Mucosa of rectum (tissue), 2 donors: Measurements from ENCODE around the gene TSKU.

Experiments
- H3K27ac ChIP-seq, 2 donors: one replicate each; pipeline ENCODE4 v1.7.0; 2013; ENCODE audit warnings: inconsistent platforms in 2 of 2, low read depth in 2 of 2, low read length in 2 of 2
- H3K27me3 ChIP-seq, 2 donors: one replicate each; pipeline ENCODE4 v1.7.0; 2013; ENCODE audit warnings: low read length in 2 of 2; ENCODE audit not compliant: control insufficient read depth in 2 of 2, insufficient read depth in 2 of 2
- H3K36me3 ChIP-seq, 2 donors: one replicate each; pipeline ENCODE4 v1.7.0; 2013; ENCODE audit warnings: low read length in 2 of 2; ENCODE audit not compliant: control insufficient read depth in 2 of 2, insufficient read depth in 2 of 2
- H3K4me1 ChIP-seq, 2 donors: one replicate each; pipeline ENCODE4 v1.7.0; 2013; ENCODE audit warnings: low read length in 2 of 2, mild to moderate bottlenecking in 1 of 2; ENCODE audit not compliant: control insufficient read depth in 2 of 2, insufficient read depth in 2 of 2
- H3K4me3 ChIP-seq, 2 donors: one replicate each; pipeline ENCODE4 v1.7.0; 2013; ENCODE audit warnings: low read length in 2 of 2
- H3K9ac ChIP-seq, 2 donors: one replicate each; pipeline ENCODE4 v1.7.0; 2013; ENCODE audit warnings: low read length in 2 of 2, low read depth in 1 of 2, mild to moderate bottlenecking in 1 of 2
- H3K9me3 ChIP-seq, 2 donors: one replicate each; pipeline ENCODE4 v1.7.0; 2013; ENCODE audit warnings: low read length in 2 of 2; ENCODE audit not compliant: control insufficient read depth in 2 of 2
- donor health status: healthy.
- donor health status: Normal muscosa, but diverticular disease.

The TSKU gene

DNA sequence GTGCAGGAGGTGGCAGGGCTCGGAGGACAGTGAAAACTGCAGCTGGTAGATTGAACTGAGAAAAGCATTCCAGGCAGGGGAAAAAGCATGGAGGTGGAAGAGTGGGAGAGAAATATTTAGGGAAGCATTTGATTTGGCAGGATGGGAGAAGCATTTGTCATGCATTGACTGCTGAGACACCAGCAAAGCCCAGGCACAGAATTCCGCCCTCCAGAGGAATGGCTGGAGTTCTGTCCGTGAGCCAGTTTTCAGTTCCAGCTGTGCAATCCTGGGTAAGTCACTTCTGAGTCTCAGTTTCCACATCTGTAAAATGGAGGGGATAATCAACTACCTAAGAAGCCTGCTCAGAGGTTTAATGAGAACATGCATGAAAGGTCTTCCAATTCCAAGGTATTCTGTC lies 4.3 kb upstream of the TSKU start:
- Histone ChIP-seq H3K9ac (no peak overlapping the region), H3K27ac (no peak overlapping the region), H3K36me3 (no peaks in the 10 kb centered on the region), H3K27me3 (no peaks in the 10 kb centered on the region), H3K4me3 (no peak overlapping the region), H3K9me3 (peaks cover 6% of the 10 kb centered on the region in 2 donors), H3K4me1 (peaks cover 18 to 23% of the 10 kb centered on the region in 2 donors)

DNA sequence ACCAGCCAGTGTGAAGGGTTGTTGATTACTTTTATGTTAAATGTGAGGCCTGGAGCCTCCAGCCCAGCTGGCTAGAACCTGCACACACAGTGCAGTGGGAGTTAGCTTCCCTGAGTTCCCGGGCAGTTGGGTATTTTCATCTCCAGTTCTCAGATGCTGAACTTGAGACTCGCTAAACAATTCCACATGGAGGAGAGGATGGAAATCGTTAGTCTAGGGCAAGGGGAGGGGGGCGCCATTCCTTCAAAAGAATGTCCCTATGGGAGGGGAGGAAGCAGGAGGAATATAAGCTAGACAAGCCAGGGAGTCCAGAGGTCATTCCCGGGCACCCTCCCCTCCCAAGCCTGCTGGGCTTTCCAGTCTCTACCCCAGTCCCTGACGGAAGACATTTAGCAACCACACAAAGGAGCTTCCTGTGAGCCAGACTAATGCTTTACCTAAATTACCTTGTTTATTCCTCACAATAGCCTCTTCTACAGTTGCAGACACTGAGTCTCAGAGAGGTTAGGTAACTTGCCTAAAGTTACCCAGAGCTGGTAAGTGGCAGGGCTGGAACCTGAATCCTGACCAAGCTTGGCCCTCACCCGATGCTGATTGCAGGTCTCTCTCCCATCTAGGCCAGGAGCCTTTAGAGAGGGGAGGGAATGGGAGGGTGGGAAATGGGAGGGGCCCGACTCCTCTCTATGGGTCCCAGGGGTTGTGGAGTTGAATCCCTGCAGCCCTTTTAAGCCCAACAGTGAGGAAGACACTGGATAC lies 1.9 kb upstream of the TSKU start:
- peak overlapping the region; percentile 85 to 93 for H3K27ac ChIP-seq
- H3K4me1 ChIP-seq, result peaks cover 32 to 33% of the 10 kb centered on the region in 2 donors
- peaks cover 6% of the 10 kb centered on the region in 2 donors for H3K9me3 ChIP-seq
- H3K36me3 ChIP-seq, result no peaks in the 10 kb centered on the region
- H3K9ac ChIP-seq, result peak overlapping the region; percentile 58
- H3K27me3 ChIP-seq, result no peaks in the 10 kb centered on the region
- peak overlapping the region; percentile 71 to 77 for H3K4me3 ChIP-seq

DNA sequence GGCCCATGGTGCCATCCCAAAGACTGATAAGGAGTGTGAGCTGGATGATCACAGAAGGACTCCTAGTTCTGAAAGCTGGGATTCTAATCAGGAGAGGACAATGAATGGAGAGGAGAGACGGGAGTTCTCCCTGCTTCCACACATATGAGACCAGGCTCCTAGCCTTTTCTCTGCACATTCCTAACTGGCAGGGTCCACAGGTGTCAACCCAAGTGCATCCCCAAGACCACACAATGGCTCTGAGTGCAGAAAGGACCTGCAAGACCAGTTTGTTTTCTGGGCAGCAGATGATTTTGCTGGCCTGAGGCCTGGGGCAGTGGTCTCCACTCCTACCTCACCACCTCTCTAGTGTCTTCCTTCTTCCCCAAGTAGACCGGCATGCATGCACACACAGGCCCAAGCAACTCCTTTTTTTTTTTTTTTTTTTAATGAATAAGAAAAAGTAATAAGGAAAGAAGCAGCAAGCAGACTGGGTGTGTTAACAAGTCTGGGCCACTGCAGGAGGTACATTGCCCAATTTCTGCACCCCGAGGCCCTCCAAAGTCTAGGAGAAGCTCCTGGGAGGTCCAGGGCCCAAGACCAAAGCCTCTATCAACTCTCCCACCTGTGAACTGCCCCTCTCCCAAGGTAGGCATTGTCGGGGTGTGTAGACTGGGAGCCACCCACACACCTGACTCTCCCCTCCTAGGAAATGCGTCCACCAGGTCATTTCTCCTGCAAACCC lies 1.2 kb upstream of the TSKU start:
- H3K4me3 ChIP-seq, result peak overlapping the region; percentile 71 to 77
- peak overlapping the region; percentile 85 to 93 for H3K27ac ChIP-seq
- peaks cover 33 to 34% of the 10 kb centered on the region in 2 donors for H3K4me1 ChIP-seq

DNA sequence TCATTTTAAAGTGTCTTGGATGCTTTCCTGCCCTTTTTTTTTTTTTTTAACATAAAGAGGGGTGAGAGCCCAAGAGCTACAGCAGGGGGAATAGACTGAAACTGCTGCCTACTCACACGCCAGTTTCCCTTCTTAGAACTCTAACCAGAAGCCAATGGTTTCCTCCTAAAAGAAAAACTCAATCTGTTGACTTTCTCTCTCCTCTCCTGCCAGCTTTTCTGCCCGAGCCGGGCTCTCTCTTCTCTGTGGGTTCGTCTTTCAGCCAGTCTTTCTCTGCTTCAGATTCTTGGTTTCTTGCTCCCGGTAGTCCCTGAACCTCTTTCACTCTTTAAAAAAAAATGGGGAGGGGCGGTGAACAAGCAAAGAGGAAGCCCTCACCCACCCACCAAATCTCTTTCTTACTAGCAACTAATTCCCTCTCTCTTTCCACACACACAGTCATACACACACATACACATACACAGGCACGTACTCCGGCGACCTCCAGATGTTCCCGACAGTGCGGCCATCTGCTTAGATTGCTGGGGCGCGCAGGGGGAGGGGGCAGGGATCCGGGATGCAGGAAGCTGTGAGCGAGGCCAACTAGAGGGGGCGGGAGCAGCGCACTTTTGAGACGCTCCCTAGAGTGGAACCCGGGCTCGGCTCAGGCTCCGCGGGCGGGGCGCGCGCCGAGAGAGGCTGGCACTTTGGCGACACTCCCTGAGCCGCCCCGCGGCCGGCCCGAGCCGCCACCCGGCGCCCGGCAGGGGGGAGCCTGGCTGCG lies 444 bp upstream of the TSKU start:
- Histone ChIP-seq H3K4me1 (peaks cover 34 to 41% of the 10 kb centered on the region in 2 donors), H3K36me3 (no peaks in the 10 kb centered on the region), H3K9ac (peak overlapping the region; percentile 66 to 86), H3K27ac (peak overlapping the region; percentile 85 to 93), H3K27me3 (no peaks in the 10 kb centered on the region), H3K4me3 (peak overlapping the region; percentile 85 to 87), H3K9me3 (no peaks in the 10 kb centered on the region)

More for the DNA sequence above, 1.2 kb upstream of the TSKU start:
- no peaks in the 10 kb centered on the region for H3K9me3 ChIP-seq
- H3K36me3 ChIP-seq, result no peaks in the 10 kb centered on the region
- no peaks in the 10 kb centered on the region for H3K27me3 ChIP-seq
- peak overlapping the region; percentile 66 to 86 for H3K9ac ChIP-seq

DNA sequence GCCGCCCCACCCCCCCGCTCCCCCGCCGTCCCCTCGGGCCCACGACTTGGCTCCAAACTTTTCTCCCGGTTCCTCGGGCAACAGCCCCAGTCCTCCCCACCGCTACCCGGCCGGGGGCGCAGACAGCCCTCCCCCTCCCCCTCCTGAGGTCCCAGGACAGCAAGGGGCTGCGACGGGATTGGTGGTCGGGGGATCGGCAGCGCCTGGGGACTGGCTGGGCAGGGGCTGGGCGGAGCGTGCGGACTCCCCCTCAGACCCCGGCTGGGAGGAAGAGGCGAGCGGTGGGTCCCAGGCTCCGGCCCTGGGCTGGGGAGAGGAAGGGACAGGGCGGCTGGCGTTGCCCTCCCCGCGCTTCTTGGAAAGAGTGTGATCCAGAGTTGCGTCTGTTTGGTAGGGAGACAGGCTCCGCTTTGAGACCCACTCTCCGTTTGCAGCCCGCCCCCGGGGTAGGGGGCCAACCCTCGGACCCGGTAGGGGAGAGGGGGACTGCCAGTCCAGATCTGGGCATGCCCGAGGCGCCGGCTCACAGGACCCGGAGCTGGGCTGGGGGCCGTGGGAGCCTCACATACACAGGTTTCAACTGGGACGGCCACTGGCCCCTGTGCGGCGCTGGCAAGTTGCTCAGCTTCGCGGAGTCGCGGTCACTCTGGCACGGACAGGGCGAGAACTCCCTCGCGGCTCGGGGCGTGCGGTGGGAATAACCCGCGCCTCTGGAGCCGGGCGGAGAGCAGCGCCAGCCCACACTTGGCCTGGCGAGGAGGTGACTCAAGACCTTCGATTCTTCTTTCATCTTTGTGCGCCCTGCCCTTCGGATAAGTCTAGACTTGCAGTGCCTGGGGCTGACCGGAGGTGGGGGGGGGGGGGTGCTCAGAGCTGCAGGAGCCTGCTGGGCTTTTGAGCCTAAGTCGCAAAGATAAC lies 999 bp downstream of the TSKU start:
- Histone ChIP-seq H3K27ac (peak overlapping the region; percentile 85 to 93), H3K27me3 (no peaks in the 10 kb centered on the region), H3K36me3 (no peaks in the 10 kb centered on the region), H3K9me3 (no peaks in the 10 kb centered on the region), H3K9ac (peak overlapping the region; percentile 77 to 96), H3K4me3 (peak overlapping the region; percentile 85 to 87), H3K4me1 (peaks cover 48 to 55% of the 10 kb centered on the region in 2 donors)

DNA sequence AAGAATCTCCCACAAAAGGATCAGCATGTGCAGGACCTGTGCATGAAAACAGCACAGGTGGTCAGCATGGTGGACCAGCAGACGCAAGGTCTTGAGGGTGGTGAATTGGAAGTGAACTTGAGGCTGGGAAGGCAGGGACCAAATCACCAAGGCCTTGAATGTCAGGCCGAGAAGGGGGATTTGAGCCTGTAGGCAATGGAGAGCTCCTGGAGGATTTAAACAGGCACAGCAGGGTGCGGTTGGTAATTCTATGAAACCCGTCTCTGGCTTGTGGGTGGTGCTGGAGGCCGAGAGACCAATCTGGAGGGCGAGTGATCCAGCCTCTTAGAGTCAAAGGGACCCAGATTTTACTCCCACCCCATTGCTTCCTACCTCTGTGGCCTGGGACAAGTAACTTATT lies 2.4 kb downstream of the TSKU start:
- H3K36me3 ChIP-seq, result no peaks in the 10 kb centered on the region
- H3K4me1 ChIP-seq, result peaks cover 52 to 63% of the 10 kb centered on the region in 2 donors
- H3K9me3 ChIP-seq, result no peaks in the 10 kb centered on the region
- H3K27me3 ChIP-seq, result no peaks in the 10 kb centered on the region
- peak overlapping the region; percentile 1 to 11 for H3K27ac ChIP-seq
- H3K4me3 ChIP-seq, result no peak overlapping the region
- peak overlapping the region in 1 of 2 donors; percentile 96 for H3K9ac ChIP-seq

DNA sequence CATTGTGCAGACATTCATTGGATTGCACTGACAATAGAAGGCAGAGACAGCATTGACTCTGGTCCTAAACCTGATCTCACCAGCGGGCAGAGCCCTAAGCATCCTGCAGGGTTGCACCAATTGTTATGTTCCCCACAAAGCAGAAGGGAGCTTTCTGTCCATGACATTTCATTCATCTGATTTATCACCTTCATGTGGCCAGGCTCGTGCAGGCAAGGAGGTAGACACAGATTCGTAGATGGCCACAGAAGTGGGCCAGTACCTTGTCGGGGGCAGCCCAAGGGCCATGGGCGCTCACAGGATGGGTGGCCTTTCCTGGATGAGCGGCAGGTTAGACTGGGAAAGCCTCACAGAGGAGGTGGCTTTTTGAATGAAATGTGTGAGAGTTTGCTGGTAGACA lies 2.9 kb downstream of the TSKU start:
- no peaks in the 10 kb centered on the region for H3K9me3 ChIP-seq
- H3K27ac ChIP-seq, result no peak overlapping the region
- no peaks in the 10 kb centered on the region for H3K27me3 ChIP-seq
- H3K4me1 ChIP-seq, result peaks cover 47 to 58% of the 10 kb centered on the region in 2 donors
- no peak overlapping the region for H3K4me3 ChIP-seq
- no peak overlapping the region for H3K9ac ChIP-seq
- no peaks in the 10 kb centered on the region for H3K36me3 ChIP-seq

DNA sequence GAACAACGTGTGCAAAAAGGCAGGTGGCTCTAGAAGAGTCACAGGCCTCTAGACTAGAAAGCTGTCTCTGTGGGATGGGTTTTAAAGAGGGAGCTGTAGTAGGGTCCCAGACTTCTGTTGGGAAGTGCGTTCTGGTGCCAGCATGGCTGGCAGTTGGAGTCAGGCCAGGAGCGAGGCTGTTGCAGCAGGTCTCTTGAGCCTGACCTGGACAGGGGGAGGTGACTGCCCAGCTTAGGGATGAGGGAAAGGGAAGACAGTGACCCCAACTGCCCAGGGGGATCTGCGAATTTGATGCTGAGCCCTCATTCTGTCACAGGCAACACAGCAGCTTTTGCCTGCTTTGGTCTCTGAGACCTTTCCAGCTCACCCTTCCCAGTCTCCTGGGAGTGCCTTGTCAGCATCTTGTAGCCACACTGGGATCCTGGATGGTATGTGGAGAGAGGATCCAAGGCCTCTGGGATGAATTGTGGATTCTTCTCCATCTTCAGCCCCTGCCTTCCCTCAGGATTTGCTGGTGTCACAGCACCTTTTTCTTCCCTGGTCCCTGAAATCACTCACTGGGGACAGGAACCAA lies 3.4 kb downstream of the TSKU start:
- Histone ChIP-seq H3K9me3 (no peaks in the 10 kb centered on the region), H3K9ac (no peak overlapping the region), H3K27me3 (no peaks in the 10 kb centered on the region), H3K4me1 (peaks cover 42 to 53% of the 10 kb centered on the region in 2 donors), H3K36me3 (no peaks in the 10 kb centered on the region), H3K4me3 (no peak overlapping the region), H3K27ac (no peak overlapping the region)

DNA sequence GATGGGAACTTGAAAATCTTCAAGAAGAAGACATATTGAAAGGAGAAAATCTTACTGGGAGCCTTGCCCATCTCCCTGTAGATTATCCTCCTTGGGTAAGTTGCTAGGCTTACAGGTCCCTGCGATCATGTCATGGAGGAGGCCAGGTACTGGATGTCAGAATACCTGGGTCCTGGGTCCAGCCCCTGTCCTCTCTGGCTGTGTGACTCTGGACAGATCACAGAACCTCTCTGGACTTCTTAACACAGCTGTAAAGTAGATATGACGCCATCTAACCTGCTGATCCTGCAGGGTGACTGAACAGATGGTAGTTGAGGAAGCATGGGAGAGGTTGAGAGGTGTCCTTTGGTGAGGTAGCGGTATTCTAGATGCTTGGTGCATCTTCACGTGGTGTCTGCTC lies 4.1 kb downstream of the TSKU start:
- Histone ChIP-seq H3K27me3 (no peaks in the 10 kb centered on the region), H3K4me3 (no peak overlapping the region), H3K9me3 (no peaks in the 10 kb centered on the region), H3K27ac (no peak overlapping the region), H3K9ac (no peak overlapping the region), H3K4me1 (peaks cover 36 to 46% of the 10 kb centered on the region in 2 donors), H3K36me3 (no peaks in the 10 kb centered on the region)
